ENCODE measurements around the gene PGAM1. TPM values are rescaled to one million over a fixed set of nuclear protein-coding genes. Genes with fewer than 3 reads are reported as not detected.

The PGAM1 gene
- total RNA-seq, 2 donors from 2014 or later: 326 to 434 TPM

DNA sequence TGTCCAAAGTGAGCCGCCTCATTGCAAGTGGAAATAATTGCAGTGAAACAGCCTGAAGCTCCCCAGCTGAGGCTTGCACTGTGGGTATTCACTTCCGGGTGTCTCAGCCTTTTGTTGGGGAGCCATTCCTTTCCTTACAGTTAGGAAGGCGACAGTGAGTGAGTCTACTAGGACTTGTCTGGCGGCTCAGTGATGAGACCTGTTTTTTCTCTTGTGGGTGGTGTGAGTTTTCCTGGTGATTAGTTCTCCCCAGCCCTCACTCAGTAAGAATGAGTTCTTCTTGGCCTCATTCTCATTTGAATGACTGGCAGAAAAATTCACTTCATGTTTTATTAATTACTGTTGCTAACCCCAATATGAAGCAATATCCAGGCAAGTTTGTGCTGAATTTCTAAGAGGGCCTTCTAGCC lies 2.6 kb downstream of the PGAM1 start:
- TF ChIP-seq, protein P1, sequence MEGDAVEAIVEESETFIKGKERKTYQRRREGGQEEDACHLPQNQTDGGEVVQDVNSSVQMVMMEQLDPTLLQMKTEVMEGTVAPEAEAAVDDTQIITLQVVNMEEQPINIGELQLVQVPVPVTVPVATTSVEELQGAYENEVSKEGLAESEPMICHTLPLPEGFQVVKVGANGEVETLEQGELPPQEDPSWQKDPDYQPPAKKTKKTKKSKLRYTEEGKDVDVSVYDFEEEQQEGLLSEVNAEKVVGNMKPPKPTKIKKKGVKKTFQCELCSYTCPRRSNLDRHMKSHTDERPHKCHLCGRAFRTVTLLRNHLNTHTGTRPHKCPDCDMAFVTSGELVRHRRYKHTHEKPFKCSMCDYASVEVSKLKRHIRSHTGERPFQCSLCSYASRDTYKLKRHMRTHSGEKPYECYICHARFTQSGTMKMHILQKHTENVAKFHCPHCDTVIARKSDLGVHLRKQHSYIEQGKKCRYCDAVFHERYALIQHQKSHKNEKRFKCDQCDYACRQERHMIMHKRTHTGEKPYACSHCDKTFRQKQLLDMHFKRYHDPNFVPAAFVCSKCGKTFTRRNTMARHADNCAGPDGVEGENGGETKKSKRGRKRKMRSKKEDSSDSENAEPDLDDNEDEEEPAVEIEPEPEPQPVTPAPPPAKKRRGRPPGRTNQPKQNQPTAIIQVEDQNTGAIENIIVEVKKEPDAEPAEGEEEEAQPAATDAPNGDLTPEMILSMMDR (IDR thresholded peaks at IDR 0.05): no peak
- H3K27ac ChIP-seq: no peak overlapping the region
- DNase-seq (ENCODE audit: low spot score): no peak
- H3K4me3 ChIP-seq: no peak overlapping the region
- H3K4me1 ChIP-seq: peaks cover 0 to 32% of the 10 kb centered on the region in 2 donors
- no peaks in the 10 kb centered on the region for H3K9me3 ChIP-seq
- peaks cover 38% of the 10 kb centered on the region for H3K36me3 ChIP-seq
- no peaks in the 10 kb centered on the region for H3K27me3 ChIP-seq

DNA sequence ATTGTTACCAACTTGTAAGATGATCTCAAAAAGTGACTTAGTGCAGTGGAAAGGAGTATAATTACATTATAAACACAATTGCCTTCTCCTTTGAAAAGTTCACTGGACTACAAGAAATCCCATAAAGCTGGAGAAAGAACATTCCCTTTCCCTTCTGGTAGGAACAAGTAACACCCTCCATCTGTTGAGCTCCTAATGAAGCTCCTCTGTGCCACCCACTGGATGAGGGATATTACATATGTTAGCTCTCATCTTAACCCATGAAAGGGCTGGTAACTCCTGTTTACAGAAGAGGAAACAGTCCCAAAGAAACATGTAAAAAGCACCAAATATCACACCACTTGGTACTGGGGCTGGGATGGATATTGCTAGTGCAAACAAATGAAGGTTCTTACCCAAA lies 8.1 kb downstream of the PGAM1 start:
- DNase-seq (ENCODE audit: low spot score): no peak
- TF ChIP-seq, protein P1 (IDR thresholded peaks at IDR 0.05): no peak
- Histone ChIP-seq H3K4me3 (no peak overlapping the region), H3K4me1 (no peaks in the 10 kb centered on the region), H3K36me3 (peaks cover 82% of the 10 kb centered on the region), H3K27me3 (no peaks in the 10 kb centered on the region), H3K9me3 (no peaks in the 10 kb centered on the region), H3K27ac (no peak overlapping the region)

- Histone ChIP-seq H3K36me3 (peaks cover 83% of the 10 kb centered on the region), H3K27me3 (no peaks in the 10 kb centered on the region), H3K9me3 (no peaks in the 10 kb centered on the region), H3K27ac (no peak overlapping the region), H3K4me3 (no peak overlapping the region), H3K4me1 (no peaks in the 10 kb centered on the region)
- no peak for DNase-seq (ENCODE audit: low spot score)
- TF ChIP-seq, protein P1 (IDR thresholded peaks at IDR 0.05): no peak
These were observed 8.6 kb downstream of the PGAM1 start for GRCh38 chr10:97434557-97434956.

DNA sequence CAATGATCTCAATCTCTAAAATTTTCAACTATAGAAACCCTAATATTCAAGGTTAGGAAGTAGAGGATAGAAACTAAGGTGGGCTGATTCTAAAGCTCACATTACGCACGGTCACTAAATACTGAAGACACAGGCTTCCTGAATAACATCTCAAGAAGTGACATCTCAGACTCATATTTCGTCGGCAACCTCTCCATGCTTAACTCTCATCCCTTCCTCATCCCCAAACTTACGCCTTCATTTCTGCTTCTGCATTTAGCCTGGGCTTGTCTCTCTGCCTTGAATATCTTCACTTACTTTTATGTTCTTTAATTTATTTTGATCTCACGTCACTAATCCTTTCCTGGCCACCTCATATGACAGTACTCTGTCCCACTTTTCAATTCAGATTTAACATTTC lies 9.2 kb downstream of the PGAM1 start:
- Histone ChIP-seq H3K27ac (no peak overlapping the region), H3K27me3 (no peaks in the 10 kb centered on the region), H3K4me1 (no peaks in the 10 kb centered on the region), H3K4me3 (no peak overlapping the region), H3K9me3 (no peaks in the 10 kb centered on the region), H3K36me3 (peaks cover 83% of the 10 kb centered on the region)
- DNase-seq (ENCODE audit: low spot score): no peak
- TF ChIP-seq, protein P1 (IDR thresholded peaks at IDR 0.05): no peak

DNA sequence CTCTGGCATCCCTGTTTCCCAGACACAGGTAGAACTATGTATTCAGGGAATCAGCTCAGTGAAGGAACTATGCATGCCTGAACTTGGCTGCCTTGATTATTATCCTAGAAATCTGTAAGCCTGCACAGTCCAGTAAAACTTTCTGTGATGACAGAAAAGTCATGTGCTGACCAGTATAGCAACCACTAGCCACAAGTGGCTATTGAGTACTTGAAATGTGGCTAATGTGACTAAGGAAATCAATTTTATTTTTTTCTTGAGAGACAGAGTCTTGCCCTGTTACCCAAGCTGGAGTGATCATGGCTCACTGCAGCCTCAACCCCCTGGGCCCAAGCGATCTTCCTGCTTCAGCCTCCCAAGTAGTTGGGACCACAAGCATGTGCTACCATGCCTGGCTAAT lies 16.3 kb downstream of the PGAM1 start:
- peaks cover 46% of the 10 kb centered on the region for H3K36me3 ChIP-seq

DNA sequence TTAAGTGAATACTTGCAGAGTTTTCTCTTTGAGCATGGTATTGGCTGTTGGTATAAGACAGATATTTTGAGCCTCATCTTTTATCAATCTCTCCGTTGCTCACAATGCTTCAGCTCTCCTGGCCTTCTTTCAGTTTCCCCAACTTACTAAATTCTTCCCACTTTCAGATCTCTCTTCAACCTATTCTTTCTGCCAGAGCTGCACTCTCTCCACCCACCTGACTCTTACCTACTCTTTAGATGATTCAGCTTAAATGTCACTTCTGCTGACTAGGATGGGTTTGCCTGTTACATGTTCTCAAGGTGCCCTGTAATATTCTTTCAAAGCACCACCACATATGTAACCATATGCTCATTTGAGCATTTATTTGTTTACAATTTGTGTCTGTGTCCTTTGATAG lies 18.2 kb downstream of the PGAM1 start:
- H3K27me3 ChIP-seq: no peaks in the 10 kb centered on the region
- no peak overlapping the region for H3K4me3 ChIP-seq
- H3K4me1 ChIP-seq: peaks cover 0 to 33% of the 10 kb centered on the region in 2 donors
- no peaks in the 10 kb centered on the region for H3K9me3 ChIP-seq
- no peak for DNase-seq (ENCODE audit: low spot score)
- H3K36me3 ChIP-seq: peaks cover 29% of the 10 kb centered on the region
- no peak overlapping the region for H3K27ac ChIP-seq
- TF ChIP-seq, protein P1 (IDR thresholded peaks at IDR 0.05): no peak

More for the DNA sequence above, 16.3 kb downstream of the PGAM1 start:
- no peak for DNase-seq (ENCODE audit: low spot score)
- no peak overlapping the region for H3K4me3 ChIP-seq
- no peaks in the 10 kb centered on the region for H3K27me3 ChIP-seq
- H3K27ac ChIP-seq: no peak overlapping the region
- TF ChIP-seq, protein P1 (IDR thresholded peaks at IDR 0.05): no peak
- peaks cover 0 to 20% of the 10 kb centered on the region in 2 donors for H3K4me1 ChIP-seq
- H3K9me3 ChIP-seq: no peaks in the 10 kb centered on the region
